ENCODE data around the gene ABO.
"Not testable (repeated sequence)": the region's sequence is repeated elsewhere in the genome, so short reads cannot be mapped to it uniquely, and the experiment has no call there.

The ABO gene

GRCh38 chr9:133234577-133235322, 40.3 kb downstream of the ABO start:
- TF ChIP-seq CTCF (IDR thresholded peaks at IDR 0.05; ENCODE audit: control insufficient read depth, extremely low read depth, insufficient read depth): no peak
- no peak for DNase-seq (ENCODE audit: low read depth)
- no peak overlapping the region for H3K4me3 ChIP-seq (ENCODE audit: low read depth, low read length)

- no peak overlapping the region for H3K4me3 ChIP-seq (ENCODE audit: low read depth, low read length)
- TF ChIP-seq CTCF (IDR thresholded peaks at IDR 0.05; ENCODE audit: control insufficient read depth, extremely low read depth, insufficient read depth): no peak
- no peak for DNase-seq (ENCODE audit: low read depth)
Observed at GRCh38 chr9:133233681-133234432, 41.1 kb downstream of the ABO start.

DNA sequence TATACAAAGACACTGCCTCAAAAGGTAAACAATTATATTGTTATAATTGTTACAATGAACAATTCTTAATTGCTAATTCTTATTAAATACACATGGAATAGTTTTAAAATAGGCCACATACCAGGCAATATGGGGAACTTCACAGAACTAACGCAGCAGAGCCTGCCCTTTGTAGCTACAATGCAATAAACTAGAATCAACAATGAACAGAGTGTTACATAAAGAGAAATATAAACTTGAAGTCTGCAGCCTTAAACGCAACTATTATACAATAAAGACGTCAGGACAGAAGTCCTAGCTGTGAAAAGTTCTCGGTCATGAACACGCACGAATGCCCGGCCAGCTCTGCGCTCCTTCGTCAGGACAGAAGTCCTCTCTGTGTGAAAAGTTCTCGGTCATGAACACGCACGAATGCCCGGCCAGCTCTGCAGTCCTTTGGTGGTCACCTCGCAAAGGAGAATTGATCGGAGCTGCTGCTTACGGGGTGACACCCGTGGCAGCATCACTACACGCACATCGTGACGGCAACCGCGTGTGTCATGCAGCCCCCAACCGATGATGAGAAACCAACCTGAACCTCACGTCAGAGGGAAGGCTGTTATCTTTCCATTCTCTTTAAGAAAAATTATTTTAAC, 43.0 kb downstream of the ABO start:
- not testable (repeated sequence) for DNase-seq (ENCODE audit: low read depth); H3K4me3 ChIP-seq (ENCODE audit: low read depth, low read length)

GRCh38 chr9:133230514-133230913, 44.5 kb downstream of the ABO start:
- not testable (repeated sequence) for H3K4me3 ChIP-seq (ENCODE audit: low read depth, low read length); DNase-seq (ENCODE audit: low read depth)

- H3K4me3 ChIP-seq (ENCODE audit: low read depth, low read length): no peak overlapping the region
- TF ChIP-seq CTCF (IDR thresholded peaks at IDR 0.05; ENCODE audit: control insufficient read depth, extremely low read depth, insufficient read depth): no peak
- no peak for DNase-seq (ENCODE audit: low read depth)
Observed at GRCh38 chr9:133230093-133230492, 44.9 kb downstream of the ABO start.

GRCh38 chr9:133228474-133229193, 46.4 kb downstream of the ABO start:
- DNase-seq (ENCODE audit: low read depth); H3K4me3 ChIP-seq (ENCODE audit: low read depth, low read length): not testable (repeated sequence)

DNA sequence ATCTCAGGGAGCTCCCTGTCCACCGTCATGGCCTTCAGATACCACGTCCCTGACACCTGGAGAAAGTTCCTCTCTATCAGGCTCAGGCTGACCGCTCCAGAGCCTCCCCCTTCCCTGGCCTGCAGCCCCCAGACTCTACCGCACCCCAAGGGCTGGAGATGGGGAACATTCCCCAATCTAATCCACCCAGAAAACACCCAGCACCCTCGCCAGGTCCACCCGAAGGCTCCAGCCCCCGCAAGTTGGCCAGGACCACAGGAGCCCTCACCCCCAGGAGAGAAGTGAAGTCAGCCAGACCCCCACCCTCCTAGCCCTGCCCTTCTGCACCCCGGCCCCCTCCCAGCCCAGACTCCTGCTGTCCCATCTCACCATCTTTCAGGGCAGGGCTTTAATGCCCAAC, 47.0 kb downstream of the ABO start:
- not testable (repeated sequence) for DNase-seq (ENCODE audit: low read depth); H3K4me3 ChIP-seq (ENCODE audit: low read depth, low read length)

GRCh38 chr9:133227242-133227860, 47.6 kb downstream of the ABO start:
- no peak for DNase-seq (ENCODE audit: low read depth)
- H3K4me3 ChIP-seq (ENCODE audit: low read depth, low read length): no peak overlapping the region
- TF ChIP-seq CTCF (IDR thresholded peaks at IDR 0.05; ENCODE audit: control insufficient read depth, extremely low read depth, insufficient read depth): no peak
